HUES64 (cell line): ENCODE data around the gene ACTR1B.
"Not testable (repeated sequence)": the region's sequence is repeated elsewhere in the genome, so short reads cannot be mapped to it uniquely, and the experiment has no call there.

Source experiments
- H3K27ac ChIP-seq: 2 replicates; pipeline ENCODE4 v1.7.0; 2013; ENCODE audit warnings: low read depth, low read length, inconsistent platforms
- H3K27me3 ChIP-seq: 2 replicates; pipeline ENCODE4 v1.6.1; 2013; ENCODE audit warnings: mild to moderate bottlenecking, low read length; ENCODE audit not compliant: insufficient read depth
- H3K36me3 ChIP-seq: 2 replicates; pipeline ENCODE4 v1.6.1; 2013; ENCODE audit warnings: mild to moderate bottlenecking, low read length; ENCODE audit not compliant: insufficient read depth
- H3K4me1 ChIP-seq: 2 replicates; pipeline ENCODE4 v1.6.1; 2013; ENCODE audit warnings: mild to moderate bottlenecking, low read length, moderate library complexity; ENCODE audit not compliant: insufficient read depth
- H3K4me3 ChIP-seq: 2 replicates; pipeline ENCODE4 v1.5.1; 2013; ENCODE audit warnings: mild to moderate bottlenecking, low read length, moderate library complexity
- H3K9ac ChIP-seq: 2 replicates; pipeline ENCODE4 v1.6.1; 2013; ENCODE audit warnings: mild to moderate bottlenecking, low read depth, low read length
- H3K9me3 ChIP-seq: 2 replicates; pipeline ENCODE4 v1.6.1; 2013; ENCODE audit warnings: low read depth, low read length; ENCODE audit not compliant: insufficient read depth
- WGBS: fragments of 150-250, 120-280 bp; methylation state at CpG from one replicate; pipeline ENCODE4 v1.1.7; 2013; ENCODE audit warnings: missing lambda C conversion rate; 5-methylcytosine and 5-hydroxymethylcytosine counted together

ACTR1B gene

GRCh38 chr2:97644023-97644717 lies 19.7 kb downstream of the ACTR1B start:
- H3K27ac ChIP-seq: no peak overlapping the region
- WGBS: 97% methylated on average over 3 of the region's 4 CpGs
- H3K9ac ChIP-seq: no peak overlapping the region
- H3K9me3 ChIP-seq: no peaks in the 10 kb centered on the region
- no peak overlapping the region for H3K4me3 ChIP-seq
- H3K4me1 ChIP-seq: peaks cover 8% of the 10 kb centered on the region; the same call in 1 of the 2 replicates
- no peaks in the 10 kb centered on the region for H3K27me3 ChIP-seq
- H3K36me3 ChIP-seq: peaks cover 23% of the 10 kb centered on the region

GRCh38 chr2:97626049-97626430 lies 37.8 kb downstream of the ACTR1B start:
- not testable (repeated sequence) for H3K27ac ChIP-seq, H3K9ac ChIP-seq, H3K4me3 ChIP-seq, H3K27me3 ChIP-seq, H3K36me3 ChIP-seq, H3K4me1 ChIP-seq, H3K9me3 ChIP-seq
- WGBS: 92% methylated on average over 8 of the region's 8 CpGs

GRCh38 chr2:97625354-97626048 lies 38.3 kb downstream of the ACTR1B start:
- H3K9me3 ChIP-seq, H3K36me3 ChIP-seq, H3K4me3 ChIP-seq, H3K27me3 ChIP-seq, H3K27ac ChIP-seq, H3K4me1 ChIP-seq, H3K9ac ChIP-seq: not testable (repeated sequence)
- 82% methylated on average over 1 of the region's 8 CpGs for whole genome bisulfite sequencing

- H3K9me3 ChIP-seq, H3K4me3 ChIP-seq, H3K9ac ChIP-seq, H3K36me3 ChIP-seq, H3K4me1 ChIP-seq, H3K27ac ChIP-seq, H3K27me3 ChIP-seq: not testable (repeated sequence)
These were observed 40.9 kb downstream of the ACTR1B start for GRCh38 chr2:97622976-97623375.

- not testable (repeated sequence) for H3K27me3 ChIP-seq, H3K9me3 ChIP-seq, H3K9ac ChIP-seq, H3K4me3 ChIP-seq, H3K4me1 ChIP-seq, H3K36me3 ChIP-seq, H3K27ac ChIP-seq
- WGBS: no CpG with 5 or more reads among the region's 1 CpG
These were observed 43.4 kb downstream of the ACTR1B start for GRCh38 chr2:97620492-97620891.

GRCh38 chr2:97618939-97619827 lies 44.7 kb downstream of the ACTR1B start:
- not testable (repeated sequence) for H3K4me1 ChIP-seq, H3K27ac ChIP-seq, H3K9me3 ChIP-seq, H3K27me3 ChIP-seq, H3K36me3 ChIP-seq, H3K4me3 ChIP-seq, H3K9ac ChIP-seq
- no CpG with 5 or more reads among the region's 14 CpGs for WGBS

GRCh38 chr2:97617911-97618310 lies 45.9 kb downstream of the ACTR1B start:
- no peaks in the 10 kb centered on the region for H3K27me3 ChIP-seq
- H3K27ac ChIP-seq: no peak overlapping the region
- no CpG with 5 or more reads among the region's 6 CpGs for WGBS
- H3K36me3 ChIP-seq: no peaks in the 10 kb centered on the region
- H3K4me3 ChIP-seq: no peak overlapping the region
- no peaks in the 10 kb centered on the region for H3K4me1 ChIP-seq
- H3K9me3 ChIP-seq: no peaks in the 10 kb centered on the region
- no peak overlapping the region for H3K9ac ChIP-seq

GRCh38 chr2:97615746-97616145 lies 48.1 kb downstream of the ACTR1B start:
- not testable (repeated sequence) for H3K27ac ChIP-seq
- WGBS: no CpG with 5 or more reads among the region's 8 CpGs

GRCh38 chr2:97611895-97612294 lies 51.9 kb downstream of the ACTR1B start:
- H3K27ac ChIP-seq, H3K9me3 ChIP-seq, H3K36me3 ChIP-seq, H3K4me1 ChIP-seq, H3K4me3 ChIP-seq, H3K27me3 ChIP-seq, H3K9ac ChIP-seq: not testable (repeated sequence)
- no CpG with 5 or more reads among the region's 7 CpGs for WGBS

More at GRCh38 chr2:97615746-97616145, 48.1 kb downstream of the ACTR1B start:
- H3K4me3 ChIP-seq, H3K9ac ChIP-seq, H3K4me1 ChIP-seq, H3K9me3 ChIP-seq, H3K36me3 ChIP-seq, H3K27me3 ChIP-seq: not testable (repeated sequence)

- not testable (repeated sequence) for H3K9me3 ChIP-seq, H3K27ac ChIP-seq, H3K27me3 ChIP-seq, H3K36me3 ChIP-seq, H3K4me3 ChIP-seq, H3K9ac ChIP-seq, H3K4me1 ChIP-seq
- WGBS: 90% methylated on average over 2 of the region's 4 CpGs
These were observed 55.1 kb downstream of the ACTR1B start for GRCh38 chr2:97608745-97609144.
